H1 (cell line): ENCODE measurements around the gene CUTC. TPM values are rescaled to one million over a fixed set of nuclear protein-coding genes. Genes with fewer than 3 reads are reported as not detected.

ENCODE experiments used
- KDM4A ChIP-seq: IDR thresholded peaks from one replicate; pipeline ENCODE4 v1.7.1; 2012; ENCODE audit warnings: low read depth, mild to moderate bottlenecking, moderate library complexity, low read length, inconsistent platforms; ENCODE audit not compliant: severe bottlenecking
- POLR2AphosphoS5 ChIP-seq: IDR thresholded peaks from 2 replicates; pipeline ENCODE4 v1.6.1; 2011; ENCODE audit warnings: low read depth, low read length
- POU5F1 ChIP-seq: IDR thresholded peaks from 2 replicates; pipeline ENCODE4 v1.6.1; 2011; ENCODE audit warnings: low read depth, mild to moderate bottlenecking, low read length, moderate library complexity
- SIX5 ChIP-seq: IDR thresholded peaks from 2 replicates; pipeline ENCODE4 v1.6.1; 2011; ENCODE audit warnings: mild to moderate bottlenecking, low read depth, low read length
- SRF ChIP-seq: IDR thresholded peaks from 2 replicates; pipeline ENCODE4 v1.6.1; 2011; ENCODE audit warnings: mild to moderate bottlenecking, low read depth, low read length, moderate library complexity
- ZNF274 ChIP-seq: IDR thresholded peaks from 2 replicates; pipeline ENCODE4 v1.7.0; 2012; ENCODE audit warnings: low read length, borderline replicate concordance; ENCODE audit errors: extremely low read depth
- polyA plus RNA-seq, 7 experiments: library from polyadenylated mRNA; depleted of rRNA in 3 of 7; stranded (reverse) in 5 of 7; unstranded in 2 of 7; fragments of >200 nt in 5 of 7; fragments of 200-250 nt in 2 of 7; gene quantifications; 1 replicate in 5 of 7; 2 replicates in 1 of 7; 4 replicates in 1 of 7; pipeline versions ENCODE4 v1.2.1 to v1.2.3, GENCODE V29; 2011 to 2013; ENCODE audit warnings: missing spikeins in 2 of 7, mixed read lengths in 2 of 7
- total RNA-seq: library from RNA; stranded (reverse); fragmentation: NEBNext Ultra II Directional; extraction: Animal tissue kit (Norgen Biotek cat#: 25700); gene quantifications from 2 replicates; pipeline ENCODE4 v1.2.1, GENCODE V29; 2021
- TF ChIP-seq, protein P1 (sequence below): fragments of 300-600 bp; sonication (generic); IDR thresholded peaks from 2 replicates; pipeline ENCODE4 v1.7.1; 2012; ENCODE audit warnings: low read length, moderate library complexity, mild to moderate bottlenecking, inconsistent platforms; ENCODE audit not compliant: insufficient replicate concordance

CUTC gene
- total and polyA plus RNA-seq, 2 of the 8 experiments (the other 6 are each of a cell fraction or from before 2014, with no cell fraction given), result 25.3 to 25.6 TPM

GRCh38 chr10:99700649-99701048, 31.4 kb upstream of the CUTC start (continued):
- TF ChIP-seq, protein P1, sequence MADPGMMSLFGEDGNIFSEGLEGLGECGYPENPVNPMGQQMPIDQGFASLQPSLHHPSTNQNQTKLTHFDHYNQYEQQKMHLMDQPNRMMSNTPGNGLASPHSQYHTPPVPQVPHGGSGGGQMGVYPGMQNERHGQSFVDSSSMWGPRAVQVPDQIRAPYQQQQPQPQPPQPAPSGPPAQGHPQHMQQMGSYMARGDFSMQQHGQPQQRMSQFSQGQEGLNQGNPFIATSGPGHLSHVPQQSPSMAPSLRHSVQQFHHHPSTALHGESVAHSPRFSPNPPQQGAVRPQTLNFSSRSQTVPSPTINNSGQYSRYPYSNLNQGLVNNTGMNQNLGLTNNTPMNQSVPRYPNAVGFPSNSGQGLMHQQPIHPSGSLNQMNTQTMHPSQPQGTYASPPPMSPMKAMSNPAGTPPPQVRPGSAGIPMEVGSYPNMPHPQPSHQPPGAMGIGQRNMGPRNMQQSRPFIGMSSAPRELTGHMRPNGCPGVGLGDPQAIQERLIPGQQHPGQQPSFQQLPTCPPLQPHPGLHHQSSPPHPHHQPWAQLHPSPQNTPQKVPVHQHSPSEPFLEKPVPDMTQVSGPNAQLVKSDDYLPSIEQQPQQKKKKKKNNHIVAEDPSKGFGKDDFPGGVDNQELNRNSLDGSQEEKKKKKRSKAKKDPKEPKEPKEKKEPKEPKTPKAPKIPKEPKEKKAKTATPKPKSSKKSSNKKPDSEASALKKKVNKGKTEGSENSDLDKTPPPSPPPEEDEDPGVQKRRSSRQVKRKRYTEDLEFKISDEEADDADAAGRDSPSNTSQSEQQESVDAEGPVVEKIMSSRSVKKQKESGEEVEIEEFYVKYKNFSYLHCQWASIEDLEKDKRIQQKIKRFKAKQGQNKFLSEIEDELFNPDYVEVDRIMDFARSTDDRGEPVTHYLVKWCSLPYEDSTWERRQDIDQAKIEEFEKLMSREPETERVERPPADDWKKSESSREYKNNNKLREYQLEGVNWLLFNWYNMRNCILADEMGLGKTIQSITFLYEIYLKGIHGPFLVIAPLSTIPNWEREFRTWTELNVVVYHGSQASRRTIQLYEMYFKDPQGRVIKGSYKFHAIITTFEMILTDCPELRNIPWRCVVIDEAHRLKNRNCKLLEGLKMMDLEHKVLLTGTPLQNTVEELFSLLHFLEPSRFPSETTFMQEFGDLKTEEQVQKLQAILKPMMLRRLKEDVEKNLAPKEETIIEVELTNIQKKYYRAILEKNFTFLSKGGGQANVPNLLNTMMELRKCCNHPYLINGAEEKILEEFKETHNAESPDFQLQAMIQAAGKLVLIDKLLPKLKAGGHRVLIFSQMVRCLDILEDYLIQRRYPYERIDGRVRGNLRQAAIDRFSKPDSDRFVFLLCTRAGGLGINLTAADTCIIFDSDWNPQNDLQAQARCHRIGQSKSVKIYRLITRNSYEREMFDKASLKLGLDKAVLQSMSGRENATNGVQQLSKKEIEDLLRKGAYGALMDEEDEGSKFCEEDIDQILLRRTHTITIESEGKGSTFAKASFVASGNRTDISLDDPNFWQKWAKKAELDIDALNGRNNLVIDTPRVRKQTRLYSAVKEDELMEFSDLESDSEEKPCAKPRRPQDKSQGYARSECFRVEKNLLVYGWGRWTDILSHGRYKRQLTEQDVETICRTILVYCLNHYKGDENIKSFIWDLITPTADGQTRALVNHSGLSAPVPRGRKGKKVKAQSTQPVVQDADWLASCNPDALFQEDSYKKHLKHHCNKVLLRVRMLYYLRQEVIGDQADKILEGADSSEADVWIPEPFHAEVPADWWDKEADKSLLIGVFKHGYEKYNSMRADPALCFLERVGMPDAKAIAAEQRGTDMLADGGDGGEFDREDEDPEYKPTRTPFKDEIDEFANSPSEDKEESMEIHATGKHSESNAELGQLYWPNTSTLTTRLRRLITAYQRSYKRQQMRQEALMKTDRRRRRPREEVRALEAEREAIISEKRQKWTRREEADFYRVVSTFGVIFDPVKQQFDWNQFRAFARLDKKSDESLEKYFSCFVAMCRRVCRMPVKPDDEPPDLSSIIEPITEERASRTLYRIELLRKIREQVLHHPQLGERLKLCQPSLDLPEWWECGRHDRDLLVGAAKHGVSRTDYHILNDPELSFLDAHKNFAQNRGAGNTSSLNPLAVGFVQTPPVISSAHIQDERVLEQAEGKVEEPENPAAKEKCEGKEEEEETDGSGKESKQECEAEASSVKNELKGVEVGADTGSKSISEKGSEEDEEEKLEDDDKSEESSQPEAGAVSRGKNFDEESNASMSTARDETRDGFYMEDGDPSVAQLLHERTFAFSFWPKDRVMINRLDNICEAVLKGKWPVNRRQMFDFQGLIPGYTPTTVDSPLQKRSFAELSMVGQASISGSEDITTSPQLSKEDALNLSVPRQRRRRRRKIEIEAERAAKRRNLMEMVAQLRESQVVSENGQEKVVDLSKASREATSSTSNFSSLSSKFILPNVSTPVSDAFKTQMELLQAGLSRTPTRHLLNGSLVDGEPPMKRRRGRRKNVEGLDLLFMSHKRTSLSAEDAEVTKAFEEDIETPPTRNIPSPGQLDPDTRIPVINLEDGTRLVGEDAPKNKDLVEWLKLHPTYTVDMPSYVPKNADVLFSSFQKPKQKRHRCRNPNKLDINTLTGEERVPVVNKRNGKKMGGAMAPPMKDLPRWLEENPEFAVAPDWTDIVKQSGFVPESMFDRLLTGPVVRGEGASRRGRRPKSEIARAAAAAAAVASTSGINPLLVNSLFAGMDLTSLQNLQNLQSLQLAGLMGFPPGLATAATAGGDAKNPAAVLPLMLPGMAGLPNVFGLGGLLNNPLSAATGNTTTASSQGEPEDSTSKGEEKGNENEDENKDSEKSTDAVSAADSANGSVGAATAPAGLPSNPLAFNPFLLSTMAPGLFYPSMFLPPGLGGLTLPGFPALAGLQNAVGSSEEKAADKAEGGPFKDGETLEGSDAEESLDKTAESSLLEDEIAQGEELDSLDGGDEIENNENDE, result no peak
- TF ChIP-seq POLR2AphosphoS5 (no peak), SIX5 (no peak), ZNF274 (no peak), POU5F1 (no peak), KDM4A (no peak), SRF (no peak)
